WTC11 (cell line): ENCODE data around the gene DAO. TPM values are rescaled to one million over a fixed set of nuclear protein-coding genes. Genes with fewer than 3 reads are reported as not detected.

Experiments
- ATAC-seq: fragments of 200-7000 bp; cut with Tn5 transposase; 2 replicates; pipeline ENCODE4 v1.10.0; 2021; ENCODE audit warnings: mild to moderate bottlenecking, moderate library complexity
- CTCF ChIA-PET: fragments of 300-600 bp; sonication (Branson Sonifier 250); formaldehyde crosslinking; loops from one replicate; lab custom pipeline; 2021; ENCODE audit warnings: antibody characterized with exemption; lab: Charles Lee
- POLR2A ChIA-PET: fragments of 350-600 bp; sonication (Branson Sonifier 250); formaldehyde crosslinking; loops from one replicate; lab custom pipeline; 2021; ENCODE audit warnings: antibody characterized with exemption; lab: Charles Lee
- DNase-seq: peaks from one replicate; pipeline ENCODE4 v3.0.0; 2021; ENCODE audit warnings: low spot score
- H3K27ac Mint-ChIP-seq: 2 replicates; pipeline ENCODE4 v1.8.0; 2021; ENCODE audit warnings: mixed read lengths
- H3K27me3 Mint-ChIP-seq: 2 replicates; pipeline ENCODE4 v1.8.0; 2021; ENCODE audit warnings: low read depth, mild to moderate bottlenecking, moderate library complexity, mixed read lengths
- H3K36me3 Mint-ChIP-seq: 2 replicates; pipeline ENCODE4 v1.8.0; 2021; ENCODE audit warnings: mixed read lengths
- H3K4me1 Mint-ChIP-seq: 2 replicates; pipeline ENCODE4 v1.8.0; 2022; ENCODE audit warnings: mixed read lengths
- H3K4me3 Mint-ChIP-seq: 2 replicates; pipeline ENCODE4 v1.8.0; 2021; ENCODE audit warnings: mild to moderate bottlenecking, moderate library complexity, mixed read lengths
- H3K9me3 Mint-ChIP-seq: 2 replicates; pipeline ENCODE4 v1.8.0; 2021; ENCODE audit warnings: mixed read lengths
- ETV6 ChIP-seq: sonication (generic); formaldehyde crosslinking; IDR thresholded peaks from 2 replicates; pipeline ENCODE4 v1.8.1; 2022; ENCODE audit warnings: mild to moderate bottlenecking, missing genetic modification reagents
- FOXP1 ChIP-seq: sonication (generic); formaldehyde crosslinking; IDR thresholded peaks from 2 replicates; pipeline ENCODE4 v1.8.0; 2022; ENCODE audit warnings: missing genetic modification reagents, mild to moderate bottlenecking, moderate library complexity, borderline replicate concordance
- GABPB1 ChIP-seq: sonication (generic); formaldehyde crosslinking; IDR thresholded peaks from 2 replicates; pipeline ENCODE4 v1.8.1; 2023; ENCODE audit warnings: mild to moderate bottlenecking, missing genetic modification reagents
- KAT7 ChIP-seq: sonication (generic); formaldehyde crosslinking; IDR thresholded peaks from 2 replicates; pipeline ENCODE4 v1.8.1; 2023; ENCODE audit warnings: missing genetic modification reagents, mild to moderate bottlenecking, borderline replicate concordance
- MXD4 ChIP-seq: fragments of 250-450 bp; sonication (Bioruptor Pico); IDR thresholded peaks from 2 replicates; pipeline ENCODE4 v1.8.0; 2021; ENCODE audit warnings: mild to moderate bottlenecking, moderate library complexity, borderline replicate concordance
- MYBL2 ChIP-seq: sonication (generic); formaldehyde crosslinking; IDR thresholded peaks from 2 replicates; pipeline ENCODE4 v1.8.1; 2023; ENCODE audit warnings: mild to moderate bottlenecking, moderate library complexity, missing genetic modification reagents
- NFYB ChIP-seq: sonication (generic); formaldehyde crosslinking; conservative IDR thresholded peaks from 2 replicates; pipeline ENCODE4 v1.8.0; 2022; ENCODE audit warnings: low read depth, missing genetic modification reagents
- NR3C1 ChIP-seq: sonication (generic); formaldehyde crosslinking; conservative IDR thresholded peaks from 2 replicates; pipeline ENCODE4 v1.8.1; 2023; ENCODE audit warnings: low read depth, mild to moderate bottlenecking, missing genetic modification reagents
- PRDM15 ChIP-seq: sonication (generic); formaldehyde crosslinking; IDR thresholded peaks from 2 replicates; pipeline ENCODE4 v1.8.0; 2022; ENCODE audit warnings: missing genetic modification reagents
- SOX15 ChIP-seq: fragments of 250-450 bp; sonication (Bioruptor Pico); IDR thresholded peaks from 2 replicates; pipeline ENCODE4 v1.9.0; 2021; ENCODE audit warnings: mild to moderate bottlenecking
- SP1 ChIP-seq: sonication (generic); formaldehyde crosslinking; conservative IDR thresholded peaks from 2 replicates; pipeline ENCODE4 v1.8.1; 2022; ENCODE audit warnings: missing genetic modification reagents
- ZNF317 ChIP-seq: sonication (generic); formaldehyde crosslinking; IDR thresholded peaks from 2 replicates; pipeline ENCODE4 v1.8.1; 2023; ENCODE audit warnings: low read depth, mild to moderate bottlenecking, moderate library complexity, missing genetic modification reagents, borderline replicate concordance
- ZNF396 ChIP-seq: fragments of 250-450 bp; sonication (Bioruptor Pico); IDR thresholded peaks from 2 replicates; pipeline ENCODE4 v1.8.0; 2021; ENCODE audit warnings: mild to moderate bottlenecking, moderate library complexity, borderline replicate concordance
- ZNF416 ChIP-seq: fragments of 250-450 bp; sonication (Bioruptor Pico); IDR thresholded peaks from 2 replicates; pipeline ENCODE4 v1.9.0; 2021; ENCODE audit warnings: mild to moderate bottlenecking, inconsistent platforms
- ZNF425 ChIP-seq: fragments of 250-450 bp; sonication (Bioruptor Pico); conservative IDR thresholded peaks from 2 replicates; pipeline ENCODE4 v1.9.0; 2021; ENCODE audit warnings: mild to moderate bottlenecking
- ZNF671 ChIP-seq: fragments of 250-450 bp; sonication (Bioruptor Pico); IDR thresholded peaks from 2 replicates; pipeline ENCODE4 v1.8.0; 2021; ENCODE audit warnings: mild to moderate bottlenecking
- ZSCAN18 ChIP-seq: fragments of 250-450 bp; sonication (Bioruptor Pico); IDR thresholded peaks from 2 replicates; pipeline ENCODE4 v2.1.2; 2022; ENCODE audit warnings: mild to moderate bottlenecking, moderate library complexity
- total RNA-seq: library from RNA; stranded (reverse); gene quantifications from 3 replicates; pipeline ENCODE4 v1.2.3, GENCODE V29; 2021
- TF ChIP-seq, protein P1 (sequence below): sonication (generic); formaldehyde crosslinking; IDR thresholded peaks from 2 replicates; pipeline ENCODE4 v1.8.1; 2022; ENCODE audit warnings: mild to moderate bottlenecking, moderate library complexity, missing genetic modification reagents
- TF ChIP-seq, protein P2 (sequence below): sonication (generic); formaldehyde crosslinking; IDR thresholded peaks from 2 replicates; pipeline ENCODE4 v1.8.0; 2022; ENCODE audit warnings: mild to moderate bottlenecking, missing genetic modification reagents
- TF ChIP-seq, protein P3 (sequence below): sonication (generic); formaldehyde crosslinking; conservative IDR thresholded peaks from 2 replicates; pipeline ENCODE4 v1.8.1; 2022; ENCODE audit warnings: mild to moderate bottlenecking, missing genetic modification reagents

Gene DAO
- total RNA-seq, 1 experiment from 2014 or later: 0.17 TPM

DNA sequence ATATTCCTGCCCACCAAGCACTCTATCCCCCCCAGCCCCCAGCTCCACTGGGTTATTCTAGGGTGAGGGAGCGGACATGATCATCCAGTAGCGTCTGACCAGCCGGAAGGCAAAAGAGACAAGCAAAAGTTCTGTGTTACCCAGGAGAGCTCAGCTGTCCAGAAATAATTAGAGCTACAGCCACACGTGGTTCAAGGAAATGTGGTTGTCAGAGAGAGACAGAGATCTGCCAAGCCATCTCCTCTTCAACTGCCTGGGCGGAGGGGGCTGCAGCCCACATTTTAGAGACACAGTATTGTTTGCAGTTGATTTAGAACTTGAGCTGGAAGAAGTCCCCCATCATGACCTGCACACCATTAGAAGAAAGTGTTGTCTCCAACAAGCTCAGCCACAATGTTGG, 30.4 kb downstream of the DAO start:
- H3K36me3 Mint-ChIP-seq: no peaks in the 10 kb centered on the region
- POLR2A ChIA-PET: no interaction called here
- peaks cover 5% of the 10 kb centered on the region for H3K4me1 Mint-ChIP-seq
- DNase-seq: no peak
- no peak for TF ChIP-seq NR3C1 (CRISPR knock-in tag)
- no peaks in the 10 kb centered on the region for H3K9me3 Mint-ChIP-seq
- ATAC-seq: no peak
- no peak overlapping the region for H3K4me3 Mint-ChIP-seq
- CTCF ChIA-PET: no interaction called here
- peaks cover 8% of the 10 kb centered on the region for H3K27me3 Mint-ChIP-seq
- no peak overlapping the region for H3K27ac Mint-ChIP-seq

GRCh38 chr12:108911915-108912314, 32.0 kb downstream of the DAO start:
- ChIA-PET POLR2A (no interaction called here), CTCF (no interaction called here)
- H3K27ac Mint-ChIP-seq: no peak overlapping the region
- H3K9me3 Mint-ChIP-seq: no peaks in the 10 kb centered on the region
- H3K27me3 Mint-ChIP-seq: peaks cover 8% of the 10 kb centered on the region
- no peaks in the 10 kb centered on the region for H3K36me3 Mint-ChIP-seq
- TF ChIP-seq ZNF671 (CRISPR knock-in tag) (no peak), ZSCAN18 (CRISPR knock-in tag) (no peak), MYBL2 (CRISPR knock-in tag) (no peak), ZNF416 (CRISPR knock-in tag) (no peak), KAT7 (CRISPR knock-in tag) (no peak), ZNF317 (CRISPR knock-in tag) (no peak), SOX15 (no peak), FOXP1 (CRISPR knock-in tag) (no peak), MXD4 (CRISPR knock-in tag) (no peak), SP1 (CRISPR knock-in tag) (no peak), ETV6 (CRISPR knock-in tag) (no peak), NFYB (CRISPR knock-in tag) (no peak), ZNF425 (CRISPR knock-in tag) (no peak), GABPB1 (CRISPR knock-in tag) (no peak)
- TF ChIP-seq, protein P1, sequence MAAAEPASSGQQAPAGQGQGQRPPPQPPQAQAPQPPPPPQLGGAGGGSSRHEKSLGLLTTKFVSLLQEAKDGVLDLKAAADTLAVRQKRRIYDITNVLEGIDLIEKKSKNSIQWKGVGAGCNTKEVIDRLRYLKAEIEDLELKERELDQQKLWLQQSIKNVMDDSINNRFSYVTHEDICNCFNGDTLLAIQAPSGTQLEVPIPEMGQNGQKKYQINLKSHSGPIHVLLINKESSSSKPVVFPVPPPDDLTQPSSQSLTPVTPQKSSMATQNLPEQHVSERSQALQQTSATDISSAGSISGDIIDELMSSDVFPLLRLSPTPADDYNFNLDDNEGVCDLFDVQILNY (CRISPR knock-in tag): no peak
- TF ChIP-seq, protein P2, sequence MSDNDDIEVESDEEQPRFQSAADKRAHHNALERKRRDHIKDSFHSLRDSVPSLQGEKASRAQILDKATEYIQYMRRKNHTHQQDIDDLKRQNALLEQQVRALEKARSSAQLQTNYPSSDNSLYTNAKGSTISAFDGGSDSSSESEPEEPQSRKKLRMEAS (CRISPR knock-in tag): no peak
- TF ChIP-seq, protein P3, sequence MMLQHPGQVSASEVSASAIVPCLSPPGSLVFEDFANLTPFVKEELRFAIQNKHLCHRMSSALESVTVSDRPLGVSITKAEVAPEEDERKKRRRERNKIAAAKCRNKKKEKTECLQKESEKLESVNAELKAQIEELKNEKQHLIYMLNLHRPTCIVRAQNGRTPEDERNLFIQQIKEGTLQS (CRISPR knock-in tag): no peak
- peaks cover 5% of the 10 kb centered on the region for H3K4me1 Mint-ChIP-seq
- no peak overlapping the region for H3K4me3 Mint-ChIP-seq
- DNase-seq: no peak
- no peak for ATAC-seq

DNA sequence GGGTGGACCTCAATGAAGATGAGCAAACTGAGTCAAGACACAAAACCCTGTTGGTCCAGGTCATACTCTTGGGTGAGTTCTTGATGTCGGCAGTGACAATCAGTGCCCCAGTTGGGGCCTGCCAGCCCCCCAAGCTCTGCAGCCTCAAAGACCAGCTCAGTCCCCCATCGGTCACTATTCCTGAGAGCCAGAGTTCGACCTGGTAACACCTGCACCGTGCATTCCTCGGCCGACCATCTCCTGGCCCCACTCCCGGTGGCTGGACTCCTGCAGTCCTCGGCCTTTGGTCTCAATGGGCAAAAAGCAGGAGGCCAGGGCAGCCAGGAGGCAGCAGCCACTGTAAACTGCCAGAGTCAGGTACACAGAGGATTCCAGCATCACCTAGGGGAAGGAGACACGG, 32.5 kb downstream of the DAO start:
- no peaks in the 10 kb centered on the region for H3K36me3 Mint-ChIP-seq
- peaks cover 6% of the 10 kb centered on the region for H3K27me3 Mint-ChIP-seq
- DNase-seq: no peak
- ATAC-seq: no peak
- no peak overlapping the region for H3K4me3 Mint-ChIP-seq
- ChIA-PET CTCF (no interaction called here), POLR2A (no interaction called here)
- no peak overlapping the region for H3K27ac Mint-ChIP-seq
- peaks cover 5% of the 10 kb centered on the region for H3K4me1 Mint-ChIP-seq
- no peaks in the 10 kb centered on the region for H3K9me3 Mint-ChIP-seq
- TF ChIP-seq, protein P1 (CRISPR knock-in tag): no peak
- no peak for TF ChIP-seq ZNF396 (CRISPR knock-in tag)
- TF ChIP-seq PRDM15: no peak
